Fibroblast of skin of scalp (primary cell): Measurements from ENCODE around the gene PCID2.
A peak's percentile ranks its signal among the peaks of the same experiment; 100 is the strongest.
"Not testable (repeated sequence)": the region's sequence is repeated elsewhere in the genome, so short reads cannot be mapped to it uniquely, and the experiment has no call there.

Experiments used
- DNase-seq: peaks from one replicate; pipeline ENCODE4 v3.0.0-alpha.2; 2013

The PCID2 gene

GRCh38 chr13:113164492-113164891, 44.0 kb downstream of the PCID2 start:
- no peak for DNase-seq

- no peak for DNase-seq
Measured at GRCh38 chr13:113162783-113163685, 45.4 kb downstream of the PCID2 start.

- not testable (repeated sequence) for DNase-seq
Measured at GRCh38 chr13:113161975-113162374, 46.5 kb downstream of the PCID2 start.

- no peak for DNase-seq
Measured at GRCh38 chr13:113161433-113161832, 47.0 kb downstream of the PCID2 start.

- DNase-seq: no peak
Measured at GRCh38 chr13:113160983-113161382, 47.5 kb downstream of the PCID2 start.

GRCh38 chr13:113159701-113160100, 48.8 kb downstream of the PCID2 start:
- no peak for DNase-seq

GRCh38 chr13:113158946-113159345, 49.5 kb downstream of the PCID2 start:
- DNase-seq: no peak

GRCh38 chr13:113157929-113158747, 50.3 kb downstream of the PCID2 start, which contains the start of gene PROZ:
Gene PROZ, plus strand, starts transcription at chr13:113158648. Its CDS starts 13 bp downstream, at chr13:113158661.
- no peak for DNase-seq

- DNase-seq: no peak
Measured at GRCh38 chr13:113157206-113157928, 51.1 kb downstream of the PCID2 start.

GRCh38 chr13:113155982-113156655, 52.4 kb downstream of the PCID2 start:
- no peak for DNase-seq

GRCh38 chr13:113155201-113155600, 53.3 kb downstream of the PCID2 start:
- DNase-seq: no peak

- DNase-seq: peak; percentile 77
Measured at GRCh38 chr13:113153810-113154748, 54.4 kb downstream of the PCID2 start.

GRCh38 chr13:113152984-113153809, 55.3 kb downstream of the PCID2 start:
- DNase-seq: no peak

GRCh38 chr13:113152691-113152983, 55.8 kb downstream of the PCID2 start:
- no peak for DNase-seq

- DNase-seq: peak; percentile 65
Measured at GRCh38 chr13:113151745-113152690, 56.5 kb downstream of the PCID2 start.

- no peak for DNase-seq
Measured at GRCh38 chr13:113150550-113151365, 57.7 kb downstream of the PCID2 start.

- DNase-seq: no peak
Measured at GRCh38 chr13:113149711-113150549, 58.5 kb downstream of the PCID2 start.
